ENCODE data around the gene EPX.
A peak's percentile ranks its signal among the peaks of the same experiment; 100 is the strongest.

Gene EPX

GRCh38 chr17:58229384-58229783 is 36.9 kb downstream of the EPX start:
- DNase-seq (ENCODE audit: low read depth in 3 of 3) = no peak

GRCh38 chr17:58229881-58230280 is 37.4 kb downstream of the EPX start:
- DNase-seq (ENCODE audit: low read depth in 3 of 3) = no peak

- DNase-seq (ENCODE audit: low read depth in 3 of 3) = no peak
These were observed 39.1 kb downstream of the EPX start for GRCh38 chr17:58231641-58232040.

GRCh38 chr17:58232707-58233156 is 40.2 kb downstream of the EPX start:
- DNase-seq (ENCODE audit: low read depth in 3 of 3) = peak in 2 of 3 donors; percentile 20 to 48

- no peak for DNase-seq (ENCODE audit: low read depth in 3 of 3)
These were observed 41.0 kb downstream of the EPX start for GRCh38 chr17:58233543-58233942.

- DNase-seq (ENCODE audit: low read depth in 3 of 3) = no peak
These were observed 42.0 kb downstream of the EPX start for GRCh38 chr17:58234512-58234911.

- no peak for DNase-seq (ENCODE audit: low read depth in 3 of 3)
These were observed 43.3 kb downstream of the EPX start for GRCh38 chr17:58235821-58236220.

GRCh38 chr17:58236394-58236793 is 43.9 kb downstream of the EPX start:
- DNase-seq (ENCODE audit: low read depth in 3 of 3) = no peak

- no peak for DNase-seq (ENCODE audit: low read depth in 3 of 3)
These were observed 45.7 kb downstream of the EPX start, which contains the start of gene LPO for GRCh38 chr17:58238147-58238634. LPO (plus strand) TSS chr17:58238584; CDS start chr17:58242980, 4,396 bp downstream.

GRCh38 chr17:58239987-58240386 is 47.5 kb downstream of the EPX start:
- no peak for DNase-seq (ENCODE audit: low read depth in 3 of 3)

GRCh38 chr17:58242171-58242784 is 49.8 kb downstream of the EPX start:
- DNase-seq (ENCODE audit: low read depth in 3 of 3) = peak in 1 of 3 donors; percentile 29

GRCh38 chr17:58244963-58245362 is 52.4 kb downstream of the EPX start:
- DNase-seq (ENCODE audit: low read depth in 3 of 3) = no peak

- no peak for DNase-seq (ENCODE audit: low read depth in 3 of 3)
These were observed 53.0 kb downstream of the EPX start for GRCh38 chr17:58245428-58246103.

- no peak for DNase-seq (ENCODE audit: low read depth in 3 of 3)
These were observed 53.7 kb downstream of the EPX start for GRCh38 chr17:58246104-58246740.

- DNase-seq (ENCODE audit: low read depth in 3 of 3) = no peak
These were observed 54.3 kb downstream of the EPX start for GRCh38 chr17:58246781-58247180.

GRCh38 chr17:58247511-58248363 is 55.2 kb downstream of the EPX start:
- no peak for DNase-seq (ENCODE audit: low read depth in 3 of 3)

- no peak for DNase-seq (ENCODE audit: low read depth in 3 of 3)
These were observed 56.4 kb downstream of the EPX start for GRCh38 chr17:58248955-58249269.

- DNase-seq (ENCODE audit: low read depth in 3 of 3) = peak; percentile 55 to 77 (median 65)
These were observed 57.0 kb downstream of the EPX start for GRCh38 chr17:58249270-58250133.

- no peak for DNase-seq (ENCODE audit: low read depth in 3 of 3)
These were observed 58.0 kb downstream of the EPX start for GRCh38 chr17:58250344-58251011.

- no peak for DNase-seq (ENCODE audit: low read depth in 3 of 3)
These were observed 59.6 kb downstream of the EPX start for GRCh38 chr17:58252141-58252540.

All from stimulated activated CD4-positive, alpha-beta T cell treated with anti-CD3 and anti-CD28 coated beads, TNF-alpha, amount 100 ng/mL, for 48 hours (primary cell).